HL-60 (cell line): ENCODE measurements around the gene SEZ6.

Source experiments
- POLR2AphosphoS5 ChIP-seq: IDR thresholded peaks from 2 replicates; pipeline ENCODE4 v1.6.1; 2012; ENCODE audit warnings: low read depth
- TF ChIP-seq, protein P1 (sequence below): IDR thresholded peaks from one replicate; pipeline ENCODE4 v1.5.1; 2011; ENCODE audit warnings: low read length, control low read depth, inconsistent platforms; ENCODE audit not compliant: insufficient read depth
- TF ChIP-seq, protein P2 (sequence below): IDR thresholded peaks from 2 replicates; pipeline ENCODE4 v1.6.1; 2012; ENCODE audit warnings: low read depth; ENCODE audit not compliant: insufficient replicate concordance

DNA sequence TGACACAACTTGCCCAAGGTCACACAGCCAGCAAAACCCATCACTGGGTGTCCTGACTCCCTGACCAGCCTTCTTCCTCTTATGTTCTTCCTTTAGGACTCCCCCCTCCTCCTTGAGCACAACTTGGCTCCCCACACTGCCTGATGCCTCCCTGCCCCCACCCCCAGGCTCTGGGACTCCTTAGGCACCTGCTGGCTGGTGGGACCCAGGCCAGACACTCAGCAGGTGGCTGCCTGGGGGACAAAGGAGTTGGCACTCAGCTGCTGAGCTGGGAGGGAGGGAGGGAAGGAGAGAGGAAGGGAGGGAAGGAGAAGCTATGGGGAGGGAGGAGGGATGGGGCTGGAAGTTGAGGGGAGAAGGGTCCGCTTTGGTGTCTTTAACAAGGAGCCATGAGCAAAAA lies 8.0 kb downstream of the SEZ6 start:
- no peak for TF ChIP-seq POLR2AphosphoS5
- TF ChIP-seq, protein P1, sequence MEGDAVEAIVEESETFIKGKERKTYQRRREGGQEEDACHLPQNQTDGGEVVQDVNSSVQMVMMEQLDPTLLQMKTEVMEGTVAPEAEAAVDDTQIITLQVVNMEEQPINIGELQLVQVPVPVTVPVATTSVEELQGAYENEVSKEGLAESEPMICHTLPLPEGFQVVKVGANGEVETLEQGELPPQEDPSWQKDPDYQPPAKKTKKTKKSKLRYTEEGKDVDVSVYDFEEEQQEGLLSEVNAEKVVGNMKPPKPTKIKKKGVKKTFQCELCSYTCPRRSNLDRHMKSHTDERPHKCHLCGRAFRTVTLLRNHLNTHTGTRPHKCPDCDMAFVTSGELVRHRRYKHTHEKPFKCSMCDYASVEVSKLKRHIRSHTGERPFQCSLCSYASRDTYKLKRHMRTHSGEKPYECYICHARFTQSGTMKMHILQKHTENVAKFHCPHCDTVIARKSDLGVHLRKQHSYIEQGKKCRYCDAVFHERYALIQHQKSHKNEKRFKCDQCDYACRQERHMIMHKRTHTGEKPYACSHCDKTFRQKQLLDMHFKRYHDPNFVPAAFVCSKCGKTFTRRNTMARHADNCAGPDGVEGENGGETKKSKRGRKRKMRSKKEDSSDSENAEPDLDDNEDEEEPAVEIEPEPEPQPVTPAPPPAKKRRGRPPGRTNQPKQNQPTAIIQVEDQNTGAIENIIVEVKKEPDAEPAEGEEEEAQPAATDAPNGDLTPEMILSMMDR, result no peak
- TF ChIP-seq, protein P2, sequence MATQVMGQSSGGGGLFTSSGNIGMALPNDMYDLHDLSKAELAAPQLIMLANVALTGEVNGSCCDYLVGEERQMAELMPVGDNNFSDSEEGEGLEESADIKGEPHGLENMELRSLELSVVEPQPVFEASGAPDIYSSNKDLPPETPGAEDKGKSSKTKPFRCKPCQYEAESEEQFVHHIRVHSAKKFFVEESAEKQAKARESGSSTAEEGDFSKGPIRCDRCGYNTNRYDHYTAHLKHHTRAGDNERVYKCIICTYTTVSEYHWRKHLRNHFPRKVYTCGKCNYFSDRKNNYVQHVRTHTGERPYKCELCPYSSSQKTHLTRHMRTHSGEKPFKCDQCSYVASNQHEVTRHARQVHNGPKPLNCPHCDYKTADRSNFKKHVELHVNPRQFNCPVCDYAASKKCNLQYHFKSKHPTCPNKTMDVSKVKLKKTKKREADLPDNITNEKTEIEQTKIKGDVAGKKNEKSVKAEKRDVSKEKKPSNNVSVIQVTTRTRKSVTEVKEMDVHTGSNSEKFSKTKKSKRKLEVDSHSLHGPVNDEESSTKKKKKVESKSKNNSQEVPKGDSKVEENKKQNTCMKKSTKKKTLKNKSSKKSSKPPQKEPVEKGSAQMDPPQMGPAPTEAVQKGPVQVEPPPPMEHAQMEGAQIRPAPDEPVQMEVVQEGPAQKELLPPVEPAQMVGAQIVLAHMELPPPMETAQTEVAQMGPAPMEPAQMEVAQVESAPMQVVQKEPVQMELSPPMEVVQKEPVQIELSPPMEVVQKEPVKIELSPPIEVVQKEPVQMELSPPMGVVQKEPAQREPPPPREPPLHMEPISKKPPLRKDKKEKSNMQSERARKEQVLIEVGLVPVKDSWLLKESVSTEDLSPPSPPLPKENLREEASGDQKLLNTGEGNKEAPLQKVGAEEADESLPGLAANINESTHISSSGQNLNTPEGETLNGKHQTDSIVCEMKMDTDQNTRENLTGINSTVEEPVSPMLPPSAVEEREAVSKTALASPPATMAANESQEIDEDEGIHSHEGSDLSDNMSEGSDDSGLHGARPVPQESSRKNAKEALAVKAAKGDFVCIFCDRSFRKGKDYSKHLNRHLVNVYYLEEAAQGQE, result no peak
